ENCODE data around the gene HS6ST1.

- TF ChIP-seq POLR2A (IDR thresholded peaks at IDR 0.05), result no peak
- no peak for TF ChIP-seq CTCF (IDR thresholded peaks at IDR 0.05)
These were observed 58.2 kb downstream of the HS6ST1 start for GRCh38 chr2:128260239-128261138.

Data from right lobe of liver (tissue), 4 donors.